GM11168 (cell line): ENCODE results near the gene PEX6.

Source experiments
- in situ Hi-C: fragments of 300-500 bp; cut with MboI; formaldehyde crosslinking; loops from one replicate; pipeline ENCODE4 v1.12.0; 2022; ENCODE audit warnings: low sequenced_read_pairs; ENCODE audit not compliant: unreplicated experiment

The PEX6 gene, protein sequence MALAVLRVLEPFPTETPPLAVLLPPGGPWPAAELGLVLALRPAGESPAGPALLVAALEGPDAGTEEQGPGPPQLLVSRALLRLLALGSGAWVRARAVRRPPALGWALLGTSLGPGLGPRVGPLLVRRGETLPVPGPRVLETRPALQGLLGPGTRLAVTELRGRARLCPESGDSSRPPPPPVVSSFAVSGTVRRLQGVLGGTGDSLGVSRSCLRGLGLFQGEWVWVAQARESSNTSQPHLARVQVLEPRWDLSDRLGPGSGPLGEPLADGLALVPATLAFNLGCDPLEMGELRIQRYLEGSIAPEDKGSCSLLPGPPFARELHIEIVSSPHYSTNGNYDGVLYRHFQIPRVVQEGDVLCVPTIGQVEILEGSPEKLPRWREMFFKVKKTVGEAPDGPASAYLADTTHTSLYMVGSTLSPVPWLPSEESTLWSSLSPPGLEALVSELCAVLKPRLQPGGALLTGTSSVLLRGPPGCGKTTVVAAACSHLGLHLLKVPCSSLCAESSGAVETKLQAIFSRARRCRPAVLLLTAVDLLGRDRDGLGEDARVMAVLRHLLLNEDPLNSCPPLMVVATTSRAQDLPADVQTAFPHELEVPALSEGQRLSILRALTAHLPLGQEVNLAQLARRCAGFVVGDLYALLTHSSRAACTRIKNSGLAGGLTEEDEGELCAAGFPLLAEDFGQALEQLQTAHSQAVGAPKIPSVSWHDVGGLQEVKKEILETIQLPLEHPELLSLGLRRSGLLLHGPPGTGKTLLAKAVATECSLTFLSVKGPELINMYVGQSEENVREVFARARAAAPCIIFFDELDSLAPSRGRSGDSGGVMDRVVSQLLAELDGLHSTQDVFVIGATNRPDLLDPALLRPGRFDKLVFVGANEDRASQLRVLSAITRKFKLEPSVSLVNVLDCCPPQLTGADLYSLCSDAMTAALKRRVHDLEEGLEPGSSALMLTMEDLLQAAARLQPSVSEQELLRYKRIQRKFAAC

DNA sequence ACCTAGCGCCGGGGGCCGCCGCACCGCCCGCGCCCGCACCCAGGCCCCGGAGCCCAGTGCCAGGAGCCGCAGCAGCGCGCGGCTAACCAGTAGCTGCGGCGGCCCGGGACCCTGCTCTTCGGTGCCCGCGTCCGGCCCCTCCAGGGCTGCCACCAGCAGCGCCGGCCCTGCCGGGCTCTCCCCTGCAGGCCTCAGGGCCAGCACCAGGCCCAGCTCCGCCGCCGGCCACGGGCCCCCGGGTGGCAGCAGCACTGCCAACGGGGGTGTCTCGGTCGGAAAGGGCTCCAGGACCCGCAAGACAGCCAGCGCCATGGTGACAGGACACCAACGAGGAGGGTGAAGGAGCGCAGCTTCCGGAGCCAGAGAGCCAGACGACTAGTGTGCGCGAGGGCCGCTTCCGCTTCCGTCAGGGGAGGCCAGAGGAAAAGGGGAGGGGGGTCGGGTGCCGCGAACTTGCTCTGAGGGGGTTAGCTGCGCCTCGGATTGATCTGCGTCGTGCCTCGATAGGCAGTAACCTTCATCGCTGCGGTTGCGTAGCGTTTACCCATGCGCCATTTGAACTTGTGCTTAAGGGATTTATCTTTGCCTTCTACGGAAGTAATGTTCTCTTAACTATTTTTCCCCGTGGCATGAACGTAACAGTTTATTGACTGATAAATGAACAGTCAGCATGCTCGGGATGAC is at the start of gene PEX6:
PEX6 (minus strand) TSS at position 343 of the 684 bp plus-strand sequence; CDS start at position 312, 31 bp downstream.
- in situ Hi-C loops = no loop called here

DNA sequence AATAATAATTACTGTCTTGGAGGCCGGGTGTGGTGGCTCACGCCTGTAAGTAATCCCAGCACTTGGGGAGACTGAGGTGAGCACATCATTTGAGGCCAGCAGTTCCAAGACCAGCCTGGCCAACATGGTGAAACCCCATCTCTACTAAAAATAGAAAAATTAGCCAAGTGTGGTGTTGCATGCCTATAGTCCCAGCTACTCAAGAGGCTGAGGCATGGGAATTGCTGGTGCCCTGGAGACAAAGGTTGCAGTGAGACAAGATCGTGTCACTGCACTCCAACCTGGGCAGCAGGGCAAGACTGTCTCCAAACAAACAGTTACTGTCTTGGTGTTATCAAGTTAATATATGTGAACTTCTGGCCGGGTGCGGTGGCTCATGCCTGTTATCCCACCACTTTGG is 47.4 kb upstream of the PEX6 start:
- in situ Hi-C loops = no loop called here

DNA sequence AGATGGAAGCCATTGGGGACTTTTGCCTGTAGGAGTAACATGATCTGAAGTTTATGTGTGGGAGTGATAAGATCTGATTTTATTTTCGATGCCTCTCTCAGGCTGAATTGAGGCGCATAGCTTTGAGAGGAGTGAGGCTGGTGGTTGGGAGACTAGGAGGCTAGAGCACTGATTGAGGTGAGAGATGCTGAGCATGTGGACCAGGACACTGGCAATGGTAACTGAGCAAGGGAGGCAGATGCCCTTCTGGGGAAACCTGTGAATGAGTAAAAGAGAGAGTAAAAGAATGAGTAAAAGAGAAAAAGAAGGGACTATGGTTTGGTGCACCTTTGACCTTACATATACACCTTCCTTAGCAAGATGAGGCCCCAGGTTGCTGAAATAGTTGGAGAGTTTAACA is 45.5 kb upstream of the PEX6 start:
- in situ Hi-C loops = no loop called here

DNA sequence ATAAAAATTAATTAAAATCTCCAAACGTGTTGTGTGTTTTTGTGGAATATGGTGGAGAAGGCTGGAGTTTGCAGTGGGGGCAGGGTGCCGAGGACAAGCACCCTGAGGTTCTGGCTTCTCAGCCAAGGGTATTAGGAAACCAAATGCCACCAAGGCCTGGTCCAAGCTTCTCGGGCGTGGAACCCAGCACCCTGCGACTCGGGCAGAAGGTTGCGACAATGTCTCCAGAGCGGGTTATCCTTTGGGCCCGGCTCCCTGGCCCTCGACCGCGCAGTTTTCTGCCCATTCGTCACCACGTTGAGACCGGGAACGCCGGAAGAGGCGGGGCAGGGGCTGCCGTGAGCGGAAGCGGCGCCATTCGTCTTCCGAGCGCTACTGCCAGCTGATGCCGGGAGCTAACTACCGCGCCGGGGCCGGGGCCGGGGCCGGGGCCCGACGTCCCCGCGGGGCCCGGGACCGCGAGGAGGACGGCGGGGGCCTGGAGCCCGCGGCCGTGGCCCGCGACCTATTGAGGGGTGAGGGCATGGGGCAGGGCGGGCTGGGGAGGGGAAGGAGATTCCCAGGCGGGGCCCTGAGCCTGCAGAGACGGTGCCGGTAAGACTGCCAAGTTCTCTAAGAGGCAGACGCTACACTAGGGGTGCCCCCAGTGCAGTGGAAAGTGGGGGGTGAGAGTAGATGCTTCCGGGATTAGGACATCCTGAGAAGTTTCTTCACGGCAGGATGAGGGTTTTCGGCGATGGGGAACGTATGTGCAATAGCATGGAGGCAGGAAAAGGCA is 42.5 kb upstream of the PEX6 start, which contains the start of gene RRP36:
RRP36 (plus strand) TSS at position 354 of the 778 bp plus-strand sequence; CDS start at position 386, 32 bp downstream.
- in situ Hi-C loops = no loop called here

DNA sequence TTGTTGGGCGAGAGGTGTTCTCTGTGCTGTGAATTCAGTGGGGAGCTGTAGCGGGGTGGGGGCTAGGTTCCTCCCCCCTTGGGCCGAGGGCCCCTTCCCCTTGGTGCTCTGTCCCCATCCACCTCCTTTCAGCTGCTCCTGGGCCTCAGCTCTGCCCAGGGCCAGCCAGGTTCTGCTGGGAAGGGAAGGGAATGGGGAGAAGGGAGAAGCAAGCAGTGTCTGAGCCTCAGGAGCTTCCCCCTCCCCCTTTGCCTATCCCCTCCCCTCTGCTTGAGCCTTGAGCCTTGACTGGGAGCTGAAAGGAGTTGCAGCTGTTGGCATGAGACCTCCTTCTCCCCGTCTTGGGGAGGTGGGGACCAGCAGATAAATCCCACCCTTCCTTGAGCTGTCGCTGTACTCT is 41.9 kb upstream of the PEX6 start:
- in situ Hi-C loops = no loop called here

DNA sequence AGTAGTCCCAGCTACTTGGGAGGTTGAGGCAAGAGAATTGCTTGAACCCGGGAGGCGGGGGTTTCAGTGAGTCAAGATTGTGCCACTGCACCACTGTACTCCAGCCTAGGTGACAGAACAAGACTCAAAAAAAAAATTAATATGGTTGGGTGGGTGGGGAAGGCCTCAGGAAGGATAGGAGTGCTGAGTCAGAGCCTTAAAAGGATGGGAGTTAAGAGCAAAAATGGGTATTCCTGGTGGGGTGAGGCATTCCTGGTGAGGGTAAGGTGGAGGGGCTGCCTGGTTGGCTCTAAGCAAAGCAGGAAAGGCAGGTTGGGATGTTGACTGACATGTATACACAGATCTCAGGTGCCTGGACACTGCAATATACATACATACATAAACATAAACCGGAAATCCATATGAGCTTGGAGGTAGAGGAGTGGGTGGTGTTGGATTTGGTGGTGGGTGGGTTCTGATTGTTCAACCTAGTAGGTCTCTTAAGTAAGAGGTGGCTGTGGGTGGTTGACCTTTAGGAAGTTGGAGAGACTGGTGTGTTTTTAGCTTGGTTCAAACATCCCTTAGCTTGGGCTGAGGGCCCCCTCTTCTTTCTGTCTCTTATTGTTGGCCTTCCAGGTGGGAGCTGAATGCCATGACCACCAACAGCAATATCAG is 41.2 kb upstream of the PEX6 start:
- in situ Hi-C loops = no loop called here

DNA sequence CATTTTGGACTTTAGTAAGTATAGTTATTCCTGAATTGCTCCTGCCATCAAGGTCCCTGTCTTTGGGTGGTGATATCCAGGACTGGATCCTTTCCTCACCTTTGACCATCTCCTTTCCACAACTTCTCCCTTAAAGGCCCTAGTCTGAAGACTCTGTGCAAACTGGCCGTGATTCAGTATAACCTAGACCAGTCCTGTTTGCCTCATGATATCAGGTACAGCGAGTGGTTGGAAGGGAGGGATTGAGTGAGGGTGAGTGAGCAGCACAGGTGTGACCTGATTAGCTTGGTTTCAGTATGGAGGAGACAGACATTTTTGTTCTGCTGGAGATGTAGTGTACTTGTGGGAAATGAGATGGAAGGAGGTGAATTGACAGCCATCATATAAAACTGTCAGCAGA is 40.2 kb upstream of the PEX6 start:
- in situ Hi-C loops = no loop called here

DNA sequence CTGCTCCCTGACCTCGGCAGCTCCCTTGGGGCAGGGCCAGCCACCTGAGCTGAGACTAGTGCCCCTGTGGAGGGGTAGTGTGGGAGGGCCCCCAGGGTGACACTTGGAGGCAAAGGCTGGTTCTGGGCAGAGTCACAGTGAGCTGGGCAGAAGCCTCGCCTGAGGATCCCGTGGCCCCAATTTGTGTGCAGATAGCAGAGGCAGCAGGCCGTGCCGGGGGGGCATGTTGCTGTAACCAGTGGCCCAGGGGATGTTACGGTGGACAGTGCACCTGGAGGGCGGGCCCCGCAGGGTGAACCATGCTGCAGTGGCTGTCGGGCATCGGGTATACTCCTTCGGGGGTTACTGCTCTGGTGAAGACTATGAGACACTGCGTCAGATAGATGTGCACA is 38.0 kb upstream of the PEX6 start:
- in situ Hi-C loops = no loop called here

DNA sequence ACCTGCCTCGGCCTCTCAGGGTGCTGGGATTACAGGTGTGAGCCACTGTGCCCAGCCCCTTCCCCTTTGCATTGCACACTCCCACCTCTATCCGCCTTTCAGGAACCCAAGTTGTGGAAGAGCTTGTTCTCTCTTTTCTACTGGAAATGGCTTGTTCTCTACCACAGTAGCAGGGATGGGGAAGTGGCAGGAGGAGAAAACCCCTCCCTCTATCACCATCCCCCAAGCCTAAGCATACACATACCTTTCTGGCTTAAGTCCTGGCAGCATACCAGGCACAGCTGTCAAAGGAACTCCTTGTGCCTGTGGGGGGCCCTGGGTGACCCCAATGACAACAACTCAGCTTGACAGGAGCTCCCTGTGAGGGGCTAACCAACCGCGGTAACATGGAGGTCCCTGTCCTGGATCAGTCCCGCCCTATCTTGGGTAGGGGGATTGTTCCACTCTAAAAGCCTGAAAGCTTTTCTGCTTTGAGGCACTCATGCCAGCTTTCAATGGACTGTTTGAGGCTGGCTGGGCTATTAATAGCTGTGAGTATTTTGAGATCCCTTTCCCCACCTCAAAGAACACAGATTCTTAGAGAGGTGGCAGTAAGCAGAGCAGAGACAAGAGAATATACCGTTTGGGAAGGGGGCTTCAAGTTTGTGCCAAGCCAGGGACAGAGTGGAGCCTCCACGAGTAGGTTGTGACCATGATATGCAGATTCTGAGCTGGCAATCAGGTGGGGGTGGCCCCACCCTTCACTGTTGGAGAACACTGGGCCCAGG is 37.4 kb upstream of the PEX6 start:
- in situ Hi-C loops = no loop called here

DNA sequence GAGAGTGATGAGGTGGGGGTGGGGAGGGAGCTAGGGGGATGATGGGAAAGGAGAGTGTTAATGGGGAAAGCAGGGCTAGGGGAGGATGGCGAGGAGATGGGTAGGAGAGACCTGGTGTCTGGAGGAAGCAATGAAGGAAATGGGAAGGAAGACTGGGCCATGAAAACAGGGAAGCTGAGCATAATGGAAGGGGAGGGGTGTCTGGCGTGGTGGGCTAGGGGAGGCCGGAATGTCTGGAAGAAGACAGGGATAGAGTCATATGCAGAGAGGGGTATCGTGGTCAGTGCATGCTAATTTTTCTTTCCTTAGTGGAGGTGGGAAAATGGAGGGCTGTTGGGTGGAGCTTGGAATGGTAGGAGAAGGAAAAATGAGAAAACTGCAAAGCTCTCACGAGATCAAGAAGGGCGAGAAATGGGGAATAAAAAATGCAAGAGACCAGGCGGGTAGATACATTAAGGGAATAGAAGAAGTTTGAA is 35.5 kb upstream of the PEX6 start:
- in situ Hi-C loops = no loop called here

DNA sequence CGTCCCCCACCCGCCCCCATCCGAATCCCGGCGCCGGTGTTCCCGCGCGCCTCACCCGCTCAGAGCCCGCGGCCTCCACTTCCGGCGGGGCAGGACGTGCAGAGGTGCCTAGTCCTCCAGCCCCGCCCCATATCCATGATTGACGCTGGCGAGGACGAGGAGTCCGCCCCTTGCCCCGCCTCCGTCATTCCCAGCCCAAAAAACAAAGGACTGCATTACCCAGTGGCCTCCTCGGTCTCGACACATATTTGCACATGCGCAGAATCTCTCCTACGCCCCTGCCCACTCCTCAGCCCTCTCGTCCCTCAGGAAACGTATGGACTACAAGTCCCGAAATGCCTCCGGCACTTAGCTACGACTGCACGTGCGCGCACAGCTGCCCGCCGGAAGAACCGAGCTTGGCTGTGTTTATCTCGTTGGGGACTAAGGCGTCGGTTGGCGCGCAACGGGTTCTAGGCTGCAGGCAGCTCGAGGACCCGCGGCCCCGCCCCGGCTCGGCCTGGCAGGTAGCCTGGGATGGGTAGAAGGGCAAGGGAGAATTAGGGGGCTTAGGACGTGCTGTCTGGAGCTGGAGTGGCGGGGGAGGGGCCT is 35.0 kb upstream of the PEX6 start, which contains the start of the genes KLHDC3 and MEA1:
KLHDC3 (plus strand) TSS at position 407 of the 591 bp plus-strand sequence. CDS start 2,944 bp downstream, outside the sequence.
MEA1 (minus strand) TSS at position 104 of the 591 bp plus-strand sequence. CDS start 133 bp downstream, outside the sequence.
- in situ Hi-C loops = no loop called here

DNA sequence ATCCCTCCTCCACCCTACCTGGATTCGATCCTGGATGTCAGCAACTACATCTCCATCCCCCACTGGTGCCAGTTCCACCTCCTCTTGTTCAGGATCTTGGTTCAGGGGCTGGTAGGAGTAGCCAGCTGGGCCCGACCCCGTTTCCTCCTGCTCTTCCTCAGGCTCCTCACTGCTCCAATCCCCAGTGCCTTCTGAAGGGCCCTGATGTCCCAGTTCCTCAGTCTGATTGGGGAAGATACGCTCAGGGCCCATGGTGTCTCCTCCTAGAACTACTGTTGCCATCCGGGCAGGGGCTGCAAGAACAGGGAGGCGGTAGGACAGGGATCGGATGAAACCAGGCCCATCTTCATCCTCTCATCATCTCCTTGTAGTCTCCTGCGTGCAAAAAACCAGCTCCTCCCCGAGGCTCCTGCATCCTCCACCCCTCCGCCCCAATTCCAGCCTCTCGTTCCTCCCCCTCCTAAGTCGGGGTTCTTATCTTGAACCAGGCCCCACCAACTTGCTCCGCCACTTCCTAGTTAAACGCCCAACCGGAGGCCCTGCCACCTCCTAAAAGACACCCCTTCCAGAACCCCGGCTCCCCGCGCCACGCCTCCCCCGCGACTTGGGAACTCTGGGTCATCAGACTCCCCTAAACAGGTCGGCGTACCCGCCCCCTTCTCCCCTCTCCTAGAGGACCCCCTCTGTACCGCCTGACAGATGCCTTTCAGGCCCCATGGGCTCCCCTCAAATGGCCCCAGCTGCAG is 34.3 kb upstream of the PEX6 start:
- in situ Hi-C loops = no loop called here

DNA sequence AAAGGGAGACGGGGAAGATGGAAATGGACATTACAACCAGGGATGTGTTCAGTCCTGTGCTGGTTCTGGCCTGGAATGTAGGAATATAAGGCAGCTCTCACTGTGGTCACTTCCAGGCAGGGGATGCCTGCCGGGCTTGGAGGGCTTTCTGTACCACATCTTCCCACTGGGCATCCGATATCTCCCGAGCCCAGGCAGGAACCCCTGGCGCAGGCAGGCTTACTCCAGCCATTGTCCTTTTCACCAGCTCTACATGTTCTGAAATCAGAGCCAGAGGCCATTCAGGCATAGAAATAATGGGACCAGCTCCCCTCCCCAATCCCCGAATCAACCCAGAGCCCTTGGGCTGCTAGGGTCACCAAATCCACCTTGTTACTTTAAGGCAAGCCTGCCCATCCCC is 33.4 kb upstream of the PEX6 start:
- in situ Hi-C loops = no loop called here

DNA sequence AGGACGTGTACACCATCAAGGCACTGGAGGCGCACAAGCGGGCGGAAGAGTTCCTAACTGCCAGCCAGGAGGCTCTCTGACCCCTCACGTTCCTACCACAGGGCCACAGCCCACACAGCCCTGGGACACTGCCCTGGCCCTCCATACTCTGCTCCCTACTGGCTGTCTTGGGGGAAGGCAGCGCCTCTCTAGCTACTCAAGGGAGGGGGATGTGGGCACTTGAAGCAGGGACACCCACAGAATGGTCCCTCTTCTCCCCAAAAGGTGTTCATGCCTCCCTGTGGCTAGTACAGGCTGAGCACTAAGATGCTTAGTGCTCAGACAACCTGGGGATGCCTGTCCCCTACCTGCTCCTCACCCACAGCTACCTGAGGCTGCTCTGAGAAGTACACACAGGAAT is 32.2 kb upstream of the PEX6 start:
- in situ Hi-C loops = no loop called here

DNA sequence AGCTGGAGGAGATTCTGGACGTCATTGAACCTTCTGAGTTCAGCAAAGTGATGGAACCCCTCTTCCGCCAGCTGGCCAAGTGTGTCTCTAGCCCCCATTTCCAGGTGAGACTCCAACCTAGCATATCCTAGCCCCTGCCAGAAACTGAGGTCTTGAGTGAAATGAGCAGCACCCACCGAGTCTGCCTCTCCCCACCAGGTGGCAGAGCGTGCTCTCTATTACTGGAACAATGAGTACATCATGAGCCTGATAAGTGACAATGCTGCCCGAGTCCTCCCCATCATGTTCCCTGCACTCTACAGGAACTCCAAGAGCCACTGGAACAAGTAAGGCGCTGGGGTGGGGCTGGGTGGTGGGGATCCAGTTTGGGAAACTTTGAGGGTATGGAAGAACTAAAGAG is 30.1 kb upstream of the PEX6 start:
- in situ Hi-C loops = no loop called here

DNA sequence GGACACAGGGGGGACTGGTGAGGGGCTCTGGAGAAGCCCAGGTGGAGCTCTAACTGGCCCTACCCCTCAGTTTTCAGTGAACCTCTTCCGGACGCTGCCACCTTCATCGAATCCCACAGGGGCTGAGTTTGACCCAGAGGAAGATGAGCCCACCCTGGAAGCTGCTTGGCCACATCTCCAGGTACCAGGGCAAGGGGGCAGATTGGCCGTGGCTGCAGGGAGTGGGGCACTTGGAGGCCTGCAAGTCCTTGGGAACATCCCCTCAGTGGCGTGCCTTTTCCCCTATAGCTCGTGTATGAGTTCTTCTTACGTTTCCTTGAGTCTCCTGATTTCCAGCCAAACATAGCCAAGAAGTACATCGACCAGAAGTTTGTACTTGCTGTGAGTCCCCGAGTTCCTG is 28.1 kb upstream of the PEX6 start:
- in situ Hi-C loops = no loop called here

DNA sequence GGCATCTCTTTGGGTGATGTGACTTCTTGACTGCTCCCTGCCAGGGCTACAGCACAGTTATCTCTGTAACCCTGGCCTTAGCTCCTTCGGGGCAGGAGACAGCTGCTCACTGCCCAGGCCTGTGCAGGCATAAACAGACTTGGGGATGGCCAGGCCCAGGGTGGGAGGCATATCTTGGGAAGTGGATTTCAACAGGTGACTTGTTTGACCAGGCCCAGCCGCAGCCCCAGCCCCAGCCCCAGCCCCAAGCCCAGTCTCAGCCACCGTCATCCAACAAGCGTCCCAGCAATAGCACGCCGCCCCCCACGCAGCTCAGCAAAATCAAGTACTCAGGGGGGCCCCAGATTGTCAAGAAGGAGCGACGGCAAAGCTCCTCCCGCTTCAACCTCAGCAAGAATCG is 27.3 kb upstream of the PEX6 start:
- in situ Hi-C loops = no loop called here
